GM23338 (cell line): ENCODE measurements around the gene MLH1. TPM values are rescaled to one million over a fixed set of nuclear protein-coding genes. Genes with fewer than 3 reads are reported as not detected.

ENCODE experiments used
- ATAC-seq: fragments of 200-7000 bp; cut with Tn5 transposase; 3 replicates; pipeline ENCODE4 v1.9.1; 2020
- DNase-seq: peaks from one replicate; pipeline ENCODE4 v3.0.0-alpha.2; 2015; ENCODE audit warnings: low spot score
- H2AFZ ChIP-seq: fragments of 200-600 bp; sonication (generic); 2 replicates; pipeline ENCODE4 v1.8.0; 2016; ENCODE audit warnings: antibody characterized with exemption, mild to moderate bottlenecking, moderate library complexity
- H3F3A ChIP-seq: fragments of 200-600 bp; sonication (generic); replicated peaks from 2 replicates; pipeline ENCODE4 v1.8.0; 2017; ENCODE audit warnings: antibody characterized with exemption, mixed run types, low read depth
- H3K27ac ChIP-seq: fragments of 200-600 bp; sonication (generic); 2 replicates; pipeline ENCODE4 v1.6.1; 2016; ENCODE audit warnings: low read depth
- H3K27me3 ChIP-seq: fragments of 200-600 bp; sonication (generic); 2 replicates; pipeline ENCODE4 v1.8.0; 2016; ENCODE audit warnings: mild to moderate bottlenecking, mixed run types, moderate library complexity; ENCODE audit not compliant: insufficient read depth
- H3K36me3 ChIP-seq: fragments of 200-600 bp; sonication (generic); 2 replicates; pipeline ENCODE4 v1.8.0; 2016; ENCODE audit warnings: mild to moderate bottlenecking; ENCODE audit not compliant: insufficient read depth
- H3K4me1 ChIP-seq: fragments of 200-600 bp; sonication (generic); 2 replicates; pipeline ENCODE4 v1.8.0; 2016; ENCODE audit warnings: mild to moderate bottlenecking, moderate library complexity; ENCODE audit not compliant: insufficient read depth
- H3K4me2 ChIP-seq: fragments of 200-600 bp; sonication (generic); 2 replicates; pipeline ENCODE4 v1.7.1; 2017; ENCODE audit warnings: mixed run types
- H3K4me3 ChIP-seq: fragments of 200-600 bp; sonication (generic); 2 replicates; pipeline ENCODE4 v1.6.1; 2016; ENCODE audit warnings: mixed run types
- H3K79me2 ChIP-seq: fragments of 200-600 bp; sonication (generic); replicated peaks from 2 replicates; pipeline ENCODE4 v1.8.0; 2017; ENCODE audit warnings: mild to moderate bottlenecking; ENCODE audit not compliant: insufficient read depth
- H3K9me2 ChIP-seq: fragments of 200-600 bp; sonication (generic); 2 replicates; pipeline ENCODE4 v1.8.0; 2017; ENCODE audit not compliant: insufficient read depth
- H4K20me1 ChIP-seq: fragments of 200-600 bp; sonication (generic); replicated peaks from 2 replicates; pipeline ENCODE4 v1.8.0; 2017; ENCODE audit warnings: mild to moderate bottlenecking; ENCODE audit not compliant: insufficient read depth
- H3K27ac Mint-ChIP-seq: 2 replicates; pipeline ENCODE4 v1.8.0; 2020; ENCODE audit warnings: inconsistent platforms, mild to moderate bottlenecking, moderate library complexity, mixed read lengths
- H3K27me3 Mint-ChIP-seq: 3 replicates; pipeline ENCODE4 v1.8.0; 2022; ENCODE audit warnings: low read depth, mild to moderate bottlenecking, moderate library complexity, mixed read lengths, inconsistent platforms; ENCODE audit not compliant: insufficient read depth, poor library complexity
- H3K36me3 Mint-ChIP-seq: 3 replicates; pipeline ENCODE4 v1.8.0; 2021; ENCODE audit warnings: low read depth, mild to moderate bottlenecking, inconsistent platforms, moderate library complexity, mixed read lengths
- H3K4me1 Mint-ChIP-seq: 3 replicates; pipeline ENCODE4 v1.8.0; 2020; ENCODE audit warnings: mild to moderate bottlenecking, inconsistent platforms, mixed read lengths
- H3K4me3 Mint-ChIP-seq: 3 replicates; pipeline ENCODE4 v1.8.0; 2021; ENCODE audit warnings: moderate library complexity, mild to moderate bottlenecking, inconsistent platforms, mixed read lengths
- H3K9me3 Mint-ChIP-seq: 3 replicates; pipeline ENCODE4 v1.8.0; 2020; ENCODE audit warnings: moderate library complexity, mild to moderate bottlenecking, inconsistent platforms, mixed read lengths
- CREB1 ChIP-seq: fragments of 250-450 bp; sonication (Bioruptor Pico); IDR thresholded peaks from 2 replicates; pipeline ENCODE4 v1.5.0; 2020; ENCODE audit warnings: low read depth, mild to moderate bottlenecking, moderate library complexity
- EZH2 ChIP-seq: fragments of 200-600 bp; sonication (generic); IDR thresholded peaks from one replicate; pipeline ENCODE4 v1.8.0; 2017; ENCODE audit warnings: antibody characterized with exemption, mild to moderate bottlenecking, low read depth; ENCODE audit not compliant: unreplicated experiment
- EZH2phosphoT487 ChIP-seq: fragments of 200-600 bp; sonication (generic); IDR thresholded peaks from one replicate; pipeline ENCODE4 v1.8.1; 2018; ENCODE audit warnings: antibody characterized with exemption; ENCODE audit not compliant: unreplicated experiment
- JUNB ChIP-seq: IDR thresholded peaks from one replicate; pipeline ENCODE4 v1.6.1; 2016; ENCODE audit warnings: antibody characterized with exemption; ENCODE audit not compliant: unreplicated experiment
- NANOG ChIP-seq: IDR thresholded peaks from 2 replicates; pipeline ENCODE4 v1.6.1; 2016; ENCODE audit warnings: antibody characterized with exemption, borderline replicate concordance
- POLR2AphosphoS5 ChIP-seq: IDR thresholded peaks from 2 replicates; pipeline ENCODE4 v1.6.1; 2016; ENCODE audit warnings: antibody characterized with exemption, low read depth
- STAT1 ChIP-seq: IDR thresholded peaks from one replicate; pipeline ENCODE4 v1.6.1; 2016; ENCODE audit warnings: antibody characterized with exemption; ENCODE audit not compliant: unreplicated experiment
- ZNF114 ChIP-seq: fragments of 250-450 bp; sonication (Bioruptor Pico); IDR thresholded peaks from 2 replicates; pipeline ENCODE4 v1.5.0; 2020; ENCODE audit warnings: mild to moderate bottlenecking, moderate library complexity
- ZNF331 ChIP-seq: fragments of 250-450 bp; sonication (Bioruptor Pico); IDR thresholded peaks from 2 replicates; pipeline ENCODE4 v1.5.0; 2020; ENCODE audit warnings: low read depth, mild to moderate bottlenecking, moderate library complexity
- polyA plus RNA-seq: library from polyadenylated mRNA; unstranded; fragments of >200 nt; fragmentation: Nextera tagmentation; extraction: Ambion mirVana; gene quantifications from 2 replicates; pipeline ENCODE4 v1.2.1, GENCODE V29; 2016
- total RNA-seq: library from RNA; depleted of rRNA; stranded (reverse); fragments of >200 nt; shearing (Covaris generic); gene quantifications from 2 replicates; pipeline ENCODE4 v1.2.3, GENCODE V29; 2014
- TF ChIP-seq, protein P1 (sequence below): fragments of 250-450 bp; sonication (Bioruptor Pico); IDR thresholded peaks from 2 replicates; pipeline ENCODE4 v1.5.0; 2020; ENCODE audit warnings: mild to moderate bottlenecking, moderate library complexity
- TF ChIP-seq, protein P2 (sequence below): IDR thresholded peaks from 2 replicates; pipeline ENCODE4 v1.6.1; 2016; ENCODE audit warnings: antibody characterized with exemption
- TF ChIP-seq, protein P3 (sequence below): IDR thresholded peaks from one replicate; pipeline ENCODE4 v1.6.1; 2018; ENCODE audit warnings: antibody characterized with exemption; ENCODE audit not compliant: unreplicated experiment
- TF ChIP-seq, protein P4 (sequence below), 2 experiments: fragments of 200-600 bp in 1 of 2; sonication (generic) in 1 of 2; conservative IDR thresholded peaks; 2 replicates each; pipeline versions ENCODE4 v1.5.1 to v1.6.1; 2016 to 2017; ENCODE audit warnings: antibody characterized with exemption in 2 of 2, low read depth in 2 of 2, mild to moderate bottlenecking in 2 of 2, moderate library complexity in 1 of 2

MLH1 gene
- total and polyA plus RNA-seq, 2 experiments from 2014 or later: 31.7 to 58.0 TPM

DNA sequence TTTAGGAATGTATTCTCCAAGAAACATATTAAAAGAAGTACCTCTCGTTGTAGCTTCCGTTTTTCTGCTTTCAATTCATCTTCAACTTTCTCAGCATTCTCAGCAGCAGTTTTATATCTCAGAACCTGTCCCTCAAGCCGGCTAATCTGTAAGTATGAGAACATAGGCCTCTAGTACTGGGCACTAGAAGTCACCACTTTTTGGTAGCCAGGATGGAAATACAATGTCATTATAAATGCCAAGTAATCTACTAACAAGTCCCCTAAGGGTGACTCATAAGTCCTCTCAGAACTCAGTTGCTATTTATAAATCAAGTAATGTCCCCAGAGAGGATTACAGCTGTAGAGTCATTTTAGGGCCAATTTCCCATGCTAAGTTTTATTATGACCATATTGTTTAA, 61.1 kb downstream of the MLH1 start:
- Mint-ChIP-seq H3K9me3 (no peaks in the 10 kb centered on the region), H3K36me3 (peaks cover 42% of the 10 kb centered on the region), H3K27ac (no peak overlapping the region; the same call in 1 of the 2 replicates), H3K27me3 (peaks cover 2% of the 10 kb centered on the region), H3K4me3 (no peak overlapping the region), H3K4me1 (no peaks in the 10 kb centered on the region)
- H4K20me1 ChIP-seq: no peaks in the 10 kb centered on the region
- no peak overlapping the region for H3K27ac ChIP-seq
- TF ChIP-seq ZNF331 (no peak), EZH2 (no peak), NANOG (no peak), JUNB (no peak), ZNF114 (no peak), POLR2AphosphoS5 (no peak), CREB1 (CRISPR knock-in tag) (no peak), EZH2phosphoT487 (no peak), STAT1 (no peak)
- TF ChIP-seq, protein P1, sequence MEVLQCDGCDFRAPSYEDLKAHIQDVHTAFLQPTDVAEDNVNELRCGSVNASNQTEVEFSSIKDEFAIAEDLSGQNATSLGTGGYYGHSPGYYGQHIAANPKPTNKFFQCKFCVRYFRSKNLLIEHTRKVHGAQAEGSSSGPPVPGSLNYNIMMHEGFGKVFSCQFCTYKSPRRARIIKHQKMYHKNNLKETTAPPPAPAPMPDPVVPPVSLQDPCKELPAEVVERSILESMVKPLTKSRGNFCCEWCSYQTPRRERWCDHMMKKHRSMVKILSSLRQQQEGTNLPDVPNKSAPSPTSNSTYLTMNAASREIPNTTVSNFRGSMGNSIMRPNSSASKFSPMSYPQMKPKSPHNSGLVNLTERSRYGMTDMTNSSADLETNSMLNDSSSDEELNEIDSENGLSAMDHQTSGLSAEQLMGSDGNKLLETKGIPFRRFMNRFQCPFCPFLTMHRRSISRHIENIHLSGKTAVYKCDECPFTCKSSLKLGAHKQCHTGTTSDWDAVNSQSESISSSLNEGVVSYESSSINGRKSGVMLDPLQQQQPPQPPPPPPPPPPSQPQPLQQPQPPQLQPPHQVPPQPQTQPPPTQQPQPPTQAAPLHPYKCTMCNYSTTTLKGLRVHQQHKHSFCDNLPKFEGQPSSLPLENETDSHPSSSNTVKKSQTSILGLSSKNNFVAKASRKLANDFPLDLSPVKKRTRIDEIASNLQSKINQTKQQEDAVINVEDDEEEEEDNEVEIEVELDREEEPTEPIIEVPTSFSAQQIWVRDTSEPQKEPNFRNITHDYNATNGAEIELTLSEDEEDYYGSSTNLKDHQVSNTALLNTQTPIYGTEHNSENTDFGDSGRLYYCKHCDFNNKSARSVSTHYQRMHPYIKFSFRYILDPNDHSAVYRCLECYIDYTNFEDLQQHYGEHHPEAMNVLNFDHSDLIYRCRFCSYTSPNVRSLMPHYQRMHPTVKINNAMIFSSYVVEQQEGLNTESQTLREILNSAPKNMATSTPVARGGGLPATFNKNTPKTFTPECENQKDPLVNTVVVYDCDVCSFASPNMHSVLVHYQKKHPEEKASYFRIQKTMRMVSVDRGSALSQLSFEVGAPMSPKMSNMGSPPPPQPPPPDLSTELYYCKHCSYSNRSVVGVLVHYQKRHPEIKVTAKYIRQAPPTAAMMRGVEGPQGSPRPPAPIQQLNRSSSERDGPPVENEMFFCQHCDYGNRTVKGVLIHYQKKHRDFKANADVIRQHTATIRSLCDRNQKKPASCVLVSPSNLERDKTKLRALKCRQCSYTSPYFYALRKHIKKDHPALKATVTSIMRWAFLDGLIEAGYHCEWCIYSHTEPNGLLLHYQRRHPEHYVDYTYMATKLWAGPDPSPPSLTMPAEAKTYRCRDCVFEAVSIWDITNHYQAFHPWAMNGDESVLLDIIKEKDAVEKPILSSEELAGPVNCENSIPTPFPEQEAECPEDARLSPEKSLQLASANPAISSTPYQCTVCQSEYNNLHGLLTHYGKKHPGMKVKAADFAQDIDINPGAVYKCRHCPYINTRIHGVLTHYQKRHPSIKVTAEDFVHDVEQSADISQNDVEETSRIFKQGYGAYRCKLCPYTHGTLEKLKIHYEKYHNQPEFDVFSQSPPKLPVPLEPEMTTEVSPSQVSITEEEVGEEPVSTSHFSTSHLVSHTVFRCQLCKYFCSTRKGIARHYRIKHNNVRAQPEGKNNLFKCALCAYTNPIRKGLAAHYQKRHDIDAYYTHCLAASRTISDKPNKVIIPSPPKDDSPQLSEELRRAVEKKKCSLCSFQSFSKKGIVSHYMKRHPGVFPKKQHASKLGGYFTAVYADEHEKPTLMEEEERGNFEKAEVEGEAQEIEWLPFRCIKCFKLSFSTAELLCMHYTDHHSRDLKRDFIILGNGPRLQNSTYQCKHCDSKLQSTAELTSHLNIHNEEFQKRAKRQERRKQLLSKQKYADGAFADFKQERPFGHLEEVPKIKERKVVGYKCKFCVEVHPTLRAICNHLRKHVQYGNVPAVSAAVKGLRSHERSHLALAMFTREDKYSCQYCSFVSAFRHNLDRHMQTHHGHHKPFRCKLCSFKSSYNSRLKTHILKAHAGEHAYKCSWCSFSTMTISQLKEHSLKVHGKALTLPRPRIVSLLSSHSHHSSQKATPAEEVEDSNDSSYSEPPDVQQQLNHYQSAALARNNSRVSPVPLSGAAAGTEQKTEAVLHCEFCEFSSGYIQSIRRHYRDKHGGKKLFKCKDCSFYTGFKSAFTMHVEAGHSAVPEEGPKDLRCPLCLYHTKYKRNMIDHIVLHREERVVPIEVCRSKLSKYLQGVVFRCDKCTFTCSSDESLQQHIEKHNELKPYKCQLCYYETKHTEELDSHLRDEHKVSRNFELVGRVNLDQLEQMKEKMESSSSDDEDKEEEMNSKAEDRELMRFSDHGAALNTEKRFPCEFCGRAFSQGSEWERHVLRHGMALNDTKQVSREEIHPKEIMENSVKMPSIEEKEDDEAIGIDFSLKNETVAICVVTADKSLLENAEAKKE (CRISPR knock-in tag): no peak
- TF ChIP-seq, protein P2, sequence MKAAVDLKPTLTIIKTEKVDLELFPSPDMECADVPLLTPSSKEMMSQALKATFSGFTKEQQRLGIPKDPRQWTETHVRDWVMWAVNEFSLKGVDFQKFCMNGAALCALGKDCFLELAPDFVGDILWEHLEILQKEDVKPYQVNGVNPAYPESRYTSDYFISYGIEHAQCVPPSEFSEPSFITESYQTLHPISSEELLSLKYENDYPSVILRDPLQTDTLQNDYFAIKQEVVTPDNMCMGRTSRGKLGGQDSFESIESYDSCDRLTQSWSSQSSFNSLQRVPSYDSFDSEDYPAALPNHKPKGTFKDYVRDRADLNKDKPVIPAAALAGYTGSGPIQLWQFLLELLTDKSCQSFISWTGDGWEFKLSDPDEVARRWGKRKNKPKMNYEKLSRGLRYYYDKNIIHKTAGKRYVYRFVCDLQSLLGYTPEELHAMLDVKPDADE: no peak
- TF ChIP-seq, protein P3, sequence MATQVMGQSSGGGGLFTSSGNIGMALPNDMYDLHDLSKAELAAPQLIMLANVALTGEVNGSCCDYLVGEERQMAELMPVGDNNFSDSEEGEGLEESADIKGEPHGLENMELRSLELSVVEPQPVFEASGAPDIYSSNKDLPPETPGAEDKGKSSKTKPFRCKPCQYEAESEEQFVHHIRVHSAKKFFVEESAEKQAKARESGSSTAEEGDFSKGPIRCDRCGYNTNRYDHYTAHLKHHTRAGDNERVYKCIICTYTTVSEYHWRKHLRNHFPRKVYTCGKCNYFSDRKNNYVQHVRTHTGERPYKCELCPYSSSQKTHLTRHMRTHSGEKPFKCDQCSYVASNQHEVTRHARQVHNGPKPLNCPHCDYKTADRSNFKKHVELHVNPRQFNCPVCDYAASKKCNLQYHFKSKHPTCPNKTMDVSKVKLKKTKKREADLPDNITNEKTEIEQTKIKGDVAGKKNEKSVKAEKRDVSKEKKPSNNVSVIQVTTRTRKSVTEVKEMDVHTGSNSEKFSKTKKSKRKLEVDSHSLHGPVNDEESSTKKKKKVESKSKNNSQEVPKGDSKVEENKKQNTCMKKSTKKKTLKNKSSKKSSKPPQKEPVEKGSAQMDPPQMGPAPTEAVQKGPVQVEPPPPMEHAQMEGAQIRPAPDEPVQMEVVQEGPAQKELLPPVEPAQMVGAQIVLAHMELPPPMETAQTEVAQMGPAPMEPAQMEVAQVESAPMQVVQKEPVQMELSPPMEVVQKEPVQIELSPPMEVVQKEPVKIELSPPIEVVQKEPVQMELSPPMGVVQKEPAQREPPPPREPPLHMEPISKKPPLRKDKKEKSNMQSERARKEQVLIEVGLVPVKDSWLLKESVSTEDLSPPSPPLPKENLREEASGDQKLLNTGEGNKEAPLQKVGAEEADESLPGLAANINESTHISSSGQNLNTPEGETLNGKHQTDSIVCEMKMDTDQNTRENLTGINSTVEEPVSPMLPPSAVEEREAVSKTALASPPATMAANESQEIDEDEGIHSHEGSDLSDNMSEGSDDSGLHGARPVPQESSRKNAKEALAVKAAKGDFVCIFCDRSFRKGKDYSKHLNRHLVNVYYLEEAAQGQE: no peak
- TF ChIP-seq, protein P4, sequence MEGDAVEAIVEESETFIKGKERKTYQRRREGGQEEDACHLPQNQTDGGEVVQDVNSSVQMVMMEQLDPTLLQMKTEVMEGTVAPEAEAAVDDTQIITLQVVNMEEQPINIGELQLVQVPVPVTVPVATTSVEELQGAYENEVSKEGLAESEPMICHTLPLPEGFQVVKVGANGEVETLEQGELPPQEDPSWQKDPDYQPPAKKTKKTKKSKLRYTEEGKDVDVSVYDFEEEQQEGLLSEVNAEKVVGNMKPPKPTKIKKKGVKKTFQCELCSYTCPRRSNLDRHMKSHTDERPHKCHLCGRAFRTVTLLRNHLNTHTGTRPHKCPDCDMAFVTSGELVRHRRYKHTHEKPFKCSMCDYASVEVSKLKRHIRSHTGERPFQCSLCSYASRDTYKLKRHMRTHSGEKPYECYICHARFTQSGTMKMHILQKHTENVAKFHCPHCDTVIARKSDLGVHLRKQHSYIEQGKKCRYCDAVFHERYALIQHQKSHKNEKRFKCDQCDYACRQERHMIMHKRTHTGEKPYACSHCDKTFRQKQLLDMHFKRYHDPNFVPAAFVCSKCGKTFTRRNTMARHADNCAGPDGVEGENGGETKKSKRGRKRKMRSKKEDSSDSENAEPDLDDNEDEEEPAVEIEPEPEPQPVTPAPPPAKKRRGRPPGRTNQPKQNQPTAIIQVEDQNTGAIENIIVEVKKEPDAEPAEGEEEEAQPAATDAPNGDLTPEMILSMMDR (conservative IDR thresholded peaks at IDR 0.05; ENCODE audit: low read depth in 2 of 2): no peak
- H3K4me1 ChIP-seq: no peaks in the 10 kb centered on the region
- DNase-seq: no peak
- H3K27me3 ChIP-seq: no peaks in the 10 kb centered on the region
- H3K79me2 ChIP-seq: no peaks in the 10 kb centered on the region
- ATAC-seq: no peak
- H3K9me2 ChIP-seq: no peaks in the 10 kb centered on the region
- H3F3A ChIP-seq: no peaks in the 10 kb centered on the region
- no peak overlapping the region for H2AFZ ChIP-seq
- no peak overlapping the region for H3K4me2 ChIP-seq
- H3K36me3 ChIP-seq: peaks cover 34% of the 10 kb centered on the region
- no peak overlapping the region for H3K4me3 ChIP-seq
